Measurements from ENCODE around the gene GRIN2D.

- TF ChIP-seq CTCF (IDR thresholded peaks at IDR 0.05) (no peak), POLR2A (IDR thresholded peaks at IDR 0.05) (no peak)
Observed at GRCh38 chr19:48346191-48346590, 47.3 kb upstream of the GRIN2D start.
